Left forelimb (tissue), 1 donor: Measurements from ENCODE around the gene ALS2CL.
"Not testable (repeated sequence)": the region's sequence is repeated elsewhere in the genome, so short reads cannot be mapped to it uniquely, and the experiment has no call there.

Experiments used
- DNase-seq: peaks from one replicate; pipeline ENCODE4 v3.0.0-alpha.2; 2018; ENCODE audit warnings: low spot score

Gene ALS2CL, protein sequence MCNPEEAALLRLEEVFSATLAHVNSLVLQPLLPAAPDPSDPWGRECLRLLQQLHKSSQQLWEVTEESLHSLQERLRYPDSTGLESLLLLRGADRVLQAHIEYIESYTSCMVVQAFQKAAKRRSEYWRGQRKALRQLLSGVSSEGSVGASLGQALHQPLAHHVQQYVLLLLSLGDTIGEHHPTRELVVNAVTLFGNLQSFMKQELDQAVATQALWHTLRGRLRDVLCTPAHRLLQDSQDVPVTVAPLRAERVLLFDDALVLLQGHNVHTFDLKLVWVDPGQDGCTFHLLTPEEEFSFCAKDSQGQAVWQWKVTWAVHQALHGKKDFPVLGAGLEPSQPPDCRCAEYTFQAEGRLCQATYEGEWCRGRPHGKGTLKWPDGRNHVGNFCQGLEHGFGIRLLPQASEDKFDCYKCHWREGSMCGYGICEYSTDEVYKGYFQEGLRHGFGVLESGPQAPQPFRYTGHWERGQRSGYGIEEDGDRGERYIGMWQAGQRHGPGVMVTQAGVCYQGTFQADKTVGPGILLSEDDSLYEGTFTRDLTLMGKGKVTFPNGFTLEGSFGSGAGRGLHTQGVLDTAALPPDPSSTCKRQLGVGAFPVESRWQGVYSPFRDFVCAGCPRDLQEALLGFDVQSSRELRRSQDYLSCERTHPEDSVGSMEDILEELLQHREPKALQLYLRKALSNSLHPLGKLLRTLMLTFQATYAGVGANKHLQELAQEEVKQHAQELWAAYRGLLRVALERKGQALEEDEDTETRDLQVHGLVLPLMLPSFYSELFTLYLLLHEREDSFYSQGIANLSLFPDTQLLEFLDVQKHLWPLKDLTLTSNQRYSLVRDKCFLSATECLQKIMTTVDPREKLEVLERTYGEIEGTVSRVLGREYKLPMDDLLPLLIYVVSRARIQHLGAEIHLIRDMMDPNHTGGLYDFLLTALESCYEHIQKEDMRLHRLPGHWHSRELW

DNA sequence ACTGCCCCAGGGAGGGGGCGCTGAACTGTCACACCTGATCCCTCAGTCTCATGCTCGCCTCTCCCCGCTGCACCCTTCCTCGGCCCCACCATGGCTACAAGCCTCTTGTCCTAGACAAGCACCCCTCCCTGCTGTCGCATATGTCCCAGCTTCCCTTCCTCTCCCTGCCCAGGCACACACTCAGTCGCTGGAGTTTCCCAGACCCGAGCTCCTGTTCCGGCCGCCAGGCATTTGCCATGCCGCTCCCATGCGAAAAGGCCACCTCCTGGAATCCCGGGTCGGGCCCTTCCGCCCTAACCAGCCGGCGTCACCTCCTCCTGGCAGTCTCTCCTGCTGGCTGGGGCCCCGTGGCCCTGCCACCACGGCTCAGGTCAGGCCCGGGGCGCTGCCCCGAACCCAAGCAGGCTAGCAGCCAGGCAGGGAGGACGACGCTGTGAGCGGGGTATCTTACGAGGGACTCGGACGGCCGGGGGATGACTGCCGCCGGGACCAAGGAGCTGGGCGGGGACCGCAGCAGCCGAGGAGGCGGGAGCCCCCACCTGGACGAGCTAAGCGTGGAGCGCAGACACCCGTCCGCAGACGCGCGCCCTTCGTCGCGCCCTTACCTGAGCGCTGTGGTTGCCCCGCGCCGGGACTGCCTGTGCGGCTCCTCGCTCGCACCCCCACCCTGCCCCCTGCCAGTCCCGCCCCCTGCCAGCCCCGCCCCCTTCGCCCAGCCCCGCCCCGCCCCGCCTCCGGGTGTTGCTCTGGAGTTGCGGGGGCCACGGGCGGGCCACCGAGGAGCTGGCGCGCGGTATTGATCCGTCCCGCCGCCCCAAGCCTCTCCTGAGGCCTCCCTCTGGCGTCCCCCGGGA, at the start of gene ALS2CL:
ALS2CL (minus strand) TSS at position 642 of the 854 bp plus-strand sequence. CDS start 4,239 bp downstream, outside the sequence.
- no peak for DNase-seq

DNA sequence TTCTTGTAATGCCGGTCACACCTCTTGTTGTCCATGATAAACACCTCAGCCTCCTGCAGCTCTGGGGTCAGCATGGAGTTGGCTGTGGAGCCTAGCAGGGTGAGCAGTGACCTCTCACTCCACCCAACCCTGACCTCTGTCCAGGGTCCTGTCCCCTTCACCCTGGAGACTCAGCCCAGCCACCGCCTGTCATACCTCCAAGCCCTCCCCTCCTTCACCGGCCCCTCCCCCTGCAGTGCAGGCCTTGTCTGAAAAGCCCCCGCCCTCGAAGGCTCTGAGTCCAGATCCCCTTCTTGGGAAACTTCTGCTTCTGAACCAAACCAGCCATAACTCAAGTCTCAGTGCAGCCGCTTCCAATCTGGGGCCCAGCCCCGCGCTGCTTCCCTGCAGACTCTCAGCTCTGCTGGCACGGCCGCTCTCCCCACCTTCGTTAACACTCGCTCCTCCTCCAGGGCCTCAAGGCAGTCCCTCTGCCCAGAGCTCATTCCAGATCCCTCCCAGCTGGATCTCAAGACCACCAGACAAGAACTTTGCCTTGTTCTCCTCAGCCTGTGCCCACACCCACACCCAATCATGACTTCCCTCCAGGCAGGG, 49.6 kb upstream of the ALS2CL start:
- DNase-seq = no peak

DNA sequence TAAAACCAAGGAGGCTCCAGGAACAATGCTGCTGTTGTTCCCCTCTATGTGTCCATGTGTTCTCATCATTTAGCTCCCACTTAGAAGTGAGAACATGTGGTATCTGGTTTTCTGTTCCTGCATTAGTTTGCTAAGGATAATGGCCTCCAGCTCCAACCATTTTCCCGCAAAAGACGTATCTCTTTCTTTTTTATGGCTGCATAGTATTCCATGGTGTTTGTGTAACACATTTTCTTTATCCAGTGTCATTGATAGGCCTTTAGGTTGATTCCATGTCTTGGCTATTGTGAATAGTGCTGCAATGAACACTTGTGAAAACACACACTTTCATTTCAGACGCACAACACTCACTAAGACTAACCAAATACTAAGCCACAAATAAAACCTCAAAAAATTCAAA, 46.1 kb upstream of the ALS2CL start:
- DNase-seq = not testable (repeated sequence)

DNA sequence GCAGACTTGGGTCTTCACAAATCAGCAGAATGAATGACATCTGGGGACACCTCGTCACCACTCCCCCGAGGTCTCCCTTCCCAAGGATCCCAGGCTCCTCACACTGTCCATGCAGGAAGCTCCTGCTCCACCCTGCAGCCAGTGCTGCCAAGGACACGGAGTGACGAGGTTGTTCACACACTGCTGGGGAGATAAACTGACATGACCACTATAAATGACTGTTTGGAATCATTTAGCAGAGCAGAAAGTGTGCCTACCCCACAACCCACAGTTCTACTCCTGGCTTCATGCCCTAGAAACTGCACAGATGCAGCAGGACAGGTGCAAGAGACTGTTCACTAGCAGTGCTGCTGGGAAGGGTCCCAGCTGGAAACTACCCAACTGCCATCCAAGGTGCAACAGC, 43.9 kb upstream of the ALS2CL start:
- no peak for DNase-seq

DNA sequence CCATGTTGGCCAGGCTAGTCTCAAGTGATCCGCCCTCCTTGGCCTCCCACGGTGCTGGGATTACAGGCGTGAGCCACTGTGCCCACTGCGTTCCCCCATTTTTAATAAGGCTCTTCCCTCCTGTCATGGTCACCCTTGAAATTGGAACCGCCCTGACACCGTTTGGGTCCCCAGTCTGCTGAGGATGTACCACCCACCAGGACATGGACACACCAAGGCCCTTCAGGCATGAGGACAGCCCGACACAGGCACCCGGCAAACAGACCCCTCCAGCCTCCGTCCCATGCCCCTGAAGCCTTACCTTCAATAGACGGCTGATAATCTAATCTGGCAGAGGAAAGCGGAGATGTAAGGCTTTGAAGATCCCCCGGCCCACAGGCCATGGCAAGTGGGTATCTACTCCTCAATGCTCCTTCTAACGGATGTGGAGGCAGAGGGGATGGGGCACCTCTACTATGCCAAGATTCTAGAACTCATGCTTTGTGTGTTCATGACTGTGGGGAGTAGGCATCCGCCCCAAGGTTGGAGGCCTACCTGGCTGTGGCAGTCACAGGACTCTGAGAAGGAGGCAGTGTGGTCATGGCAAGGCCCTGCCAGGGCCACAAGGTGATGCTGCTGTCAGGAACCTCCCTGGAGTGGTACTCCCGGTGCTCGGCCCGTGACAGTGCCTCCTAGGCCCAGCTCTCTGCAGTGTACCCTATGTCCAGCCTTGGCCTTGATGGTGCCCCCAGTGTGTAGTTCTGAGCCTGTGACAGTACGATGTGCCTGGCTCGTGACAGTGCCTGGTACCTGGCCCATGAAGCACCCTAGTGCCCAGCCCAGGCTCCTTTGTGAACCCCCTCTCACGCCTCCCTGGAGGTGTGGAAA, 42.8 kb upstream of the ALS2CL start:
- DNase-seq = no peak

DNA sequence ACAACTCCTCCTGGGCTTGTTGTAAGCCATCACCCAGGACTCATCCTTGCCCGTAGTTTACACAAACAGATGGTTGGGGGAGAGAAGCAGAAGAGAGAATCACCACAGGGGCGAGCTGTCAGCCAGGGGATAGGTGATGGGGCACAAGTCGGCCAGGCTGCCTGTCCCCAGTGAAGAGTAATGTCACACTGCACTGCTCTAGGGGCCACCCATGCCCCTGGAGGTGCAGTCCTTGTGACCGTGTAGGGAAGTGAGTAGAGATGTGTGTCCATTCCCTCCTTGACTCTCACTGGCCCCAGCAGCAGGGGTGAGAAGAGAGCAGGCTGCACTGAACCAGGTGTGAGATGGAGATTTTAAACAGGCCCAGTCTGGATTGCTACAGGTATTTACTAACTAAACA, 41.3 kb upstream of the ALS2CL start:
- DNase-seq = no peak

DNA sequence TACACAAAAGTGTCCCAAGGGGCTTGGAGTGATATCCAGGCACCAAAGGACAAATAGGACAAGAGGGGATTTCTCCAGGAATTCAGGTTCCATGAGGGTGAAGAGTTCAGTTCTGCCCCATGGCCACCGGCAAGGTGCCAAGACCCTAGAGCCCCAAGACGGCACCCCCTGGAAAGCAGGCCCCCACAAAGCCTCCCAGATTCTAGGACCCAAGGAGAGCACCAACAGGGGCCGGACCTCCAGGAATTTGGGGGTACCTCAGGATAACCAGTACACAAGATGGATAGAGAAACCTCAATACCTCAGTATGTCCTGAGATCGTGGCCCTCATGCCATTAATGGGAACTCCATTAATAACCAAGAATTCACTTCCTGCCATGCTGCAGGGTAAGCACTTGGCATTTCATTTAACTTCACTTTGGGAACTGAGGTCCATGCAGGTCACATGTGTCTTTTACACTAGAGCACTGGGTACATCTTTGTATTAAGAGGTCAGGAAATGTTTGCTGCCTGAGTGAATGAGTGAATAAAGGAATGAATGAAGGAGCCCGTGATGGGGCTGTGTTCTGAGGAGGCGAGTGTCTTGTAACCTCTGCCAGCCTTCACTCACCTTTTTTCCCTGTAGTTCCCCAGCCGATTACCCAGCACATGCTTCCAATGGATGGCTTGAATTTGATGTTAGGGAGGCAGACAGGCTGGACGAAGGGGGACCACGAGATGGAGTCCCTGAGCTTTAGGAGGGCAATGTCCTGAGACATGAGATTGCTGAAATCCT, 39.7 kb upstream of the ALS2CL start:
- DNase-seq = peak; percentile 36

DNA sequence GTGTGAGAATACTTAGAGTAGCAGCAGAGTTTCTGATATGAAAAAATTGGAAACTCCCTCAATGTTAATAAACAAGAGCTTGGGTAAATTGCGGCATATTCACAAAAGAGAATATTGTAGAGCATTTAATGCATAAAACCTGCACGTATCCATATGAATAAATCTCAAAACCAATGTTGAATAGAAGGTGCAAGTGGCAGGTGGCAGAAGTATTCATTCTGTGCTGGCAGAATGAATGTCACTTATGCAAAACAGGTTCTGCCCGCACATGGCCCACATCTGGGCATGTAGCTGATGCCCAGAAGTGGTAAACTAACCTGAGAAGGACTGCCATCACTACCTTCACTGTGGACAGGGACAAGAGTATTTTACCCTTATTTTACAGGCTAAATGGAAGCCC, 38.3 kb upstream of the ALS2CL start:
- DNase-seq = no peak

DNA sequence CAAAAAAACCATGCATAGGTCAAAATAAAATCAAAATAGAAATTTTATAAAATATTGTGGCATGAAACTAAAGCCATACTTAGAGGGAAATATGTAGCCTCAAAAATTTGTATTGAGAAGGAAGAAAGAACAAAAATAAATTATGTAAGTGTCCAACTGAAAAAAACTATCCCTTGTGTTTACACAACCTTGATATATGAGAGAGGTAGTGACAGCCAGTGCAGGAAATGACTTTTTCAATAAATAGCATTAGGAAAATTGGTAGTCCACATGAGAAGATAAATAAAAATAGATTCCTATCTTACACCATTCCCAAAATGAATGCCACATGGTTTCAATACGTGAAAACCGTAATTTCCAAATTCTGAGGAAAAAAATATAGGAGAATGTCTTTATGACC, 37.3 kb upstream of the ALS2CL start:
- no peak for DNase-seq

DNA sequence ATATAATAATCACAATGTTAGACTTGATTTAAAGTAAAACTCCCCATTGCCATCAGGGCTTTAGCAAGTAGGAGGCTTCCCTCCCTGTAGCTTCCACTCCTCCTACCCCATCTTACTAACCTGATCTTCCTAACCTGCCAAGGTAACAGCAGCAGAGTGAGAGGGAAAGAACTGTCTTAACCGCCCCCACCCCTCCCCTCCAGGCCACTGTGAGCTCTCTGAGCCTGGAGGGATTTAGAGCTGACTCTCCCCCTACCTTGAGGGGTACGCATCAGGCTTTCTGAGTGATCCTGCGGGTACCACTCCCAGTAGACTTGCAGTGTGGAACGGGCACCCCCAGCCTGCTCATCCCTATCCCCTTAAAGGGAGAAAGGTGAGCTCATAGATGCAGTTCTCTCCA, 35.6 kb upstream of the ALS2CL start:
- peak; percentile 17 for DNase-seq

DNA sequence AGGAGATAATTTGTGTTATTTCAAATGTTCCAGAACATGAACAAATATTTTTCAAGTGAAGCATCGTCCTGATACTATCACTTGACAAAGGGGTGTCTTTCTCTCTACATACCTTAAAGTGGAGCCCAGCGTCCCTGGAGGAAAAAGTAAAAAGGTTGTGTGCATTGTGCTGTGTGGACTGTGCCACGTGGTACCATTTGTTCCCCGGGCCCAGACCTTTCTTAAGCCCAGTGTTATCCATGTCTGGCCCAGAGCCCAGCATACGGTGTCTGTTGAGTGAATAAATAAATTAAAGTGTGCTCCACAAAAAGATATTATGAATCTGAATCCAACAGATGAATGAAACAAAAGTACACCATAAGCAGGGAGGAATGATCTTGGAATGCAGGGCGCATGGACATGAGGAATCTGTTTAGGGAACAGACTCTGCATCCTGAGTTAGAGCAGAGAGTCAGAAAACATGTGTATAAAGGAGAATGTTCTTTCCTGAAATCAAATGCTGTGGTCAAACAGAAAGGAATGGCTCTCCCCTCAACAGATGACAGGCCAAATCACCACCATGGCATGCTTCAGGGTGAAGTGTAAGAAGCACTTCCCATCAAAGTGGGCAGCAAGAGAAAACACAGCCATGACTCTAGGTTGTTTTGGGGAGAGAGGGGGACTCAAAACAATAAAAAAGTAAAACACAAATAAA, 32.3 kb upstream of the ALS2CL start:
- peak; percentile 54 for DNase-seq

DNA sequence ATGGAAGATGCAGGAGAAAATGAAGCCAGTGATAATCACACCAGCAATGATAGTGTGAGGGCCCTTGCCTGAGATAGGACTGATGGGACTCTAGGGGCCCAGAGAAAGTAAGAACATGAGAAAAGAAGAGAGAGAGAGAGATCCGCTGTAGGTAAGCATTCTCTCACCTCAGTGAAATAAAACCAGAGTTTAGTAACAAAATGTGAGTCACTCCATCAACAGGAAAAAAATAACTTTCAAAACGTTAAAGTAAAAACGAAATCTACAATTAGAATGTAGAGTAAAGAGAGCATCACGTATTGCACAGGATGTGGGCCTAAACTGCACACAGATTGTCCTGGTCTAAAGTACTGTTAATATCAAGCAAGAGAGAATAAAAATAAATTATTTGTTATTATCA, 30.9 kb upstream of the ALS2CL start:
- DNase-seq = no peak

DNA sequence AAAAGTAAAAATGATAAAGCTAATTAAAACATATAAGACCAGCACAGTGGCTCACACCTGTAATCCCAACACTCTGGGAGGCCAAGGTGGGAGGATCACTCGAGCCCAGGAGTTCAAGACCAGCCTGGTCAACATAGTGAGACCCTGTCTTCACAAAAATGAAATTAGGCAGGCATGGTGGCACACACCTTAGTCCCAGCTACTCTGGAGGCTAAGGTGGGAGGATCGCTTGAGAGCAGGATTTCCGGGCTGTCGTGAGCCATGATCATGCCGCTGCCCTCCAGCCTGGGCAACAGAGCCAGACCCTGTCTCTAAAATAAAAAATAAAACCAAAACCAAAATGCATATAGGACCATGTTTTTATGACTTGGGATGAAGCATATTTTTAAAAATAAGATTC, 29.0 kb upstream of the ALS2CL start:
- DNase-seq = peak; percentile 28

DNA sequence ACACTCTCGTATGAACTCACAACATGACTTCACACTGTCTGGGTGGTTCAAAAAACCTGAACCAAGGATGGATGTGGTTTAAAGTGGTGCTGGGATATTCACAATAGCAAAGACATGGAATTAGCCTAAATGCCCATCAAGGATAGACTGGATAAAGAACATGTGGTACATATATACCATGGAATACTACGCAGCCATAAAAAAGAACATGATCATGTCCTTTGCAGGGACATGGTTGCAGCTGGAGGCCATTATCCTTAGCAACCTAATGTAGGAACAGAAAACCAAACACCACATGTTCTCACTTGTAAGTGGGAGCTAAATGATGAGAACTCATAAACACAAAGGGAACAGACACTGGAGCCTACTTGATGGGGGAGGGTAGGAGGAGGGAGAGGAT, 27.5 kb upstream of the ALS2CL start:
- DNase-seq = no peak

DNA sequence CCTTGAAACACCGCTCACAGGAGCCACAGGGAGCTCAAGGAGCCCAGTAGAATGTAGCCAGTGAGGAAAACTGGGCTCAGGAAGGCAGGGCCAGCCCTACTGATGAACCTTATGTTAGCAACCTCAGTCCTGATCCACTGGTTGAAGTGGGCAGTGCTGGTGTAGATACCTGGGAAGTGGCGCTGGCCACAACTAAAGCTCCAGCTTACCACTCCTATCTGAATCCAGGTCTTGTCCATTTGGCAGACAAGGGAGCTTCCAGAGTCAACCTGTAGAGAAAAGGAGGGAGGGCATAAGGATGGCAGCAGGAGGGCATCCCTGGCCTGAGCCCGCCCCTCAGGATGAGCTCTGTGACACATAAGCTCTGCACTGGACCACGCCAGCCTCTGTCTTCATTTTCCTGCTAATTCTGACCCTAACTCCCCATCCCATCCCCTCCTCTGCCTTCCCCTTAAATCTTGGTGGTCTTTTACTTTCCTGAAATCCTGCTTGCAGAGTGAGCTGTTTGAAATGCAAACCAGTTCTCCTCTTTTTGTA, 26.3 kb upstream of the ALS2CL start:
- DNase-seq = peak; percentile 47

DNA sequence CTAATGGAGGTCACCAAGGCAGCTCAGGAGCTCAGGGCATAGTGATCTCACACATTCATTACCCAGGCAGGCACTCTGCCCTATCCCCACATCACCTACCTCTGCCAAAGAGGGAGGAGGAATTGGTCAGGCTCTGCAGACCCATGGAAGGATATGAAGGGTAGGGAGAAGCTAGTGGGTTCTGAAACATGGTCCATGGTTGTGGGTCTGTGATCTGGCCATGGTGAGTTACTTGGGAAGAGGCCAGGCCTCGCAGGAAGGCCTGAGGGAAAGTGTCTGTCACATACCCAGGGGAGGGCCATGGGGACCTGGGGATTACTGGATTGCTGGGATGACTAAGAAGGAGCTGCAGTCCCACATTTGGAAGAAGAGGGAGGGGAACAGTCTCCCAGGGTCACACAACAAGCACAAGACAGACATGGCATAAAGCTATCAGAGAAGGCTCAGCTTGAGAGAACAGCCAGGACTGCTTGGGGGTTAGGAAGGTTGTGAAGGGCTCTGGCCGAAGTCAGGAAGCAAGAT, 25.6 kb upstream of the ALS2CL start:
- DNase-seq = no peak

DNA sequence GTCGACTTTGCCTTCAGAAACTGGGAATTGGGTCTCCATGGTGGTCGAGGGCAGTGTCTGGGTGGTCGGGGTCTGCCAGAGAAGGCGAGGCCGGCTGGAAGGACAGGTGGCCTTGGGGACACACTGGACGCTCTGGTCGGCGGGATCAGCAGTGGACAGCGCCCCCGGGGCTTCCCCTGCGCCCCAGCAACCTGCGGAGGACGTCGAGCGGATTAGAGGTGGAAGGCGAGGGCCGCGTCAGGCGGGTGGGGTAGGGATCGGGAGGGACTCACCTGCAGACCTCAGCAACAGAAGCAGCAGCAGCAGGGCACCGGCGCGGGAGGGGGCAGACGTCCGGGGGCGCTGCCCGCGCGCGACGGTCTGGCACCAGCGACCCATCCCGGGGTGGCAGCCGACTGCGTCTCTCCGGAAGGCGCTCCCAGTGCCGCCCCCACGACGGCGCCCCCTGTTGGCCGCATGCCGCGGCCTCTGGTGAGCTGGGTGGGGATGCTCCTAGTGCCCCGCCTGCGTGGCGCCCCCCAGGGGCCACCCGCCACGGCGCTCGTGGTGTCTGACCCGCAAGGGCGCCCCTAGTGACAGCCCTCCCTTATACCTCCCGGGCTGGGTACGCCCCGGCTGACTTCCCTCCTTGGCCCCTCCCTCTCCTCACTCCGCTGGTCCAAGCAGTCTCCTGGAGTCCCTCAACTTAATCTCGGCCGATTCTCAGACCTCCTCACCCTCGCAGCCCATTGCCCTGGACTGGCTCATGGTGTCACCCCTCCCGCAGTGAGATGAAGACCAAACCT, 24.2 kb upstream of the ALS2CL start, which contains the start of gene PRSS50:
PRSS50 (minus strand) TSS at position 423 of the 785 bp plus-strand sequence; CDS start at position 378, 45 bp downstream.
- DNase-seq = no peak
